CD4-positive, alpha-beta T cell treated with Interleukin-6 for 4 hours (primary cell): Measurements from ENCODE around the gene PHLDB3.

ENCODE experiments used
- DNase-seq: peaks from one replicate; pipeline ENCODE4 v3.0.0-alpha.2; 2020; ENCODE audit warnings: mixed read lengths

Gene PHLDB3

GRCh38 chr19:43439032-43439708 is 65.4 kb downstream of the PHLDB3 start:
- peak; percentile 79 for DNase-seq

GRCh38 chr19:43438291-43439031 is 66.1 kb downstream of the PHLDB3 start:
- DNase-seq = peak; percentile 32

GRCh38 chr19:43437712-43438111 is 66.8 kb downstream of the PHLDB3 start:
- no peak for DNase-seq

GRCh38 chr19:43437284-43437683 is 67.3 kb downstream of the PHLDB3 start:
- peak; percentile 33 for DNase-seq

GRCh38 chr19:43435775-43436174 is 68.8 kb downstream of the PHLDB3 start:
- no peak for DNase-seq

- DNase-seq = no peak
Measured at GRCh38 chr19:43433689-43434088, 70.9 kb downstream of the PHLDB3 start.

GRCh38 chr19:43433358-43433673 is 71.2 kb downstream of the PHLDB3 start:
- DNase-seq = no peak

GRCh38 chr19:43430976-43431375 is 73.6 kb downstream of the PHLDB3 start:
- DNase-seq = no peak

GRCh38 chr19:43430142-43430710 is 74.3 kb downstream of the PHLDB3 start:
- DNase-seq = peak; percentile 25

GRCh38 chr19:43429395-43429794 is 75.2 kb downstream of the PHLDB3 start:
- DNase-seq = no peak

GRCh38 chr19:43425567-43426392 is 78.8 kb downstream of the PHLDB3 start:
- no peak for DNase-seq
